ENCODE data around the gene OMD. TPM values are rescaled to one million over a fixed set of nuclear protein-coding genes. Genes with fewer than 3 reads are reported as not detected.

Gene OMD
- total RNA-seq, 2 experiments from 2014 or later = not detected

- Histone ChIP-seq H4K20me1 (ENCODE audit: insufficient read depth, low read length) (no peaks in the 10 kb centered on the region), H3K4me3 (ENCODE audit: low read depth, low read length, poor library complexity, severe bottlenecking) (no peak overlapping the region), H3K9me3 (ENCODE audit: low read length) (no peaks in the 10 kb centered on the region), H3K36me3 (ENCODE audit: insufficient read depth, low read length) (no peaks in the 10 kb centered on the region), H3K9me2 (ENCODE audit: insufficient read depth, low read length) (no peaks in the 10 kb centered on the region), H3K4me2 (ENCODE audit: low read length) (no peak overlapping the region), H3K27ac (ENCODE audit: low read depth, low read length, poor library complexity, severe bottlenecking) (no peak overlapping the region), H3K79me2 (ENCODE audit: insufficient read depth, low read depth, low read length) (no peaks in the 10 kb centered on the region), H3K4me1 (ENCODE audit: insufficient read depth, low read length, poor library complexity, severe bottlenecking) (no peaks in the 10 kb centered on the region), H2AFZ (ENCODE audit: low read length) (no peak overlapping the region)
- ChIA-PET CTCF (ENCODE audit: unreplicated experiment) (no interaction called here), POLR2A (interaction anchor here (0.6 to 0.9 kb wide), 3 partner anchors 9 to 213 kb away, joined by 3 read pairs; no protein-coding TSS in a partner anchor)
- no peak for DNase-seq (ENCODE audit: low spot score)
- no peak for TF ChIP-seq CTCF (conservative IDR thresholded peaks at IDR 0.05; ENCODE audit: low read length)
- TF ChIP-seq EZH2phosphoT487 (IDR thresholded peaks at IDR 0.05; ENCODE audit: borderline replicate concordance, low read depth, low read length) = no peak
- no TSS peak for BruUV-seq (replicated peaks)
- intact Hi-C loops (cut with micrococcal nuclease; ENCODE audit: unreplicated experiment) = no loop called here
Measured at GRCh38 chr9:92444841-92445240, 20.6 kb upstream of the OMD start.

- Histone ChIP-seq H2AFZ (ENCODE audit: low read length) (no peak overlapping the region), H3K9me2 (ENCODE audit: insufficient read depth, low read length) (no peaks in the 10 kb centered on the region), H3K4me2 (ENCODE audit: low read length) (no peak overlapping the region), H4K20me1 (ENCODE audit: insufficient read depth, low read length) (no peaks in the 10 kb centered on the region), H3K27ac (ENCODE audit: low read depth, low read length, poor library complexity, severe bottlenecking) (no peak overlapping the region), H3K36me3 (ENCODE audit: insufficient read depth, low read length) (no peaks in the 10 kb centered on the region), H3K4me1 (ENCODE audit: insufficient read depth, low read length, poor library complexity, severe bottlenecking) (no peaks in the 10 kb centered on the region), H3K4me3 (ENCODE audit: low read depth, low read length, poor library complexity, severe bottlenecking) (no peak overlapping the region), H3K9me3 (ENCODE audit: low read length) (no peaks in the 10 kb centered on the region), H3K79me2 (ENCODE audit: insufficient read depth, low read depth, low read length) (no peaks in the 10 kb centered on the region)
- no peak for DNase-seq (ENCODE audit: low spot score)
- ChIA-PET CTCF (ENCODE audit: unreplicated experiment) (no interaction called here), POLR2A (no interaction called here)
- BruUV-seq (replicated peaks) = no TSS peak
- intact Hi-C loops (cut with micrococcal nuclease; ENCODE audit: unreplicated experiment) = no loop called here
- TF ChIP-seq CTCF (conservative IDR thresholded peaks at IDR 0.05; ENCODE audit: low read length) (no peak), EZH2phosphoT487 (IDR thresholded peaks at IDR 0.05; ENCODE audit: borderline replicate concordance, low read depth, low read length) (no peak)
Measured at GRCh38 chr9:92440751-92441046, 16.4 kb upstream of the OMD start.

GRCh38 chr9:92439921-92440750, 15.9 kb upstream of the OMD start:
- no peak overlapping the region for H2AFZ ChIP-seq (ENCODE audit: low read length)
- CTCF ChIA-PET (ENCODE audit: unreplicated experiment) = no interaction called here
- no peak overlapping the region for H3K4me3 ChIP-seq (ENCODE audit: low read depth, low read length, poor library complexity, severe bottlenecking)
- TF ChIP-seq EZH2phosphoT487 (IDR thresholded peaks at IDR 0.05; ENCODE audit: borderline replicate concordance, low read depth, low read length) = no peak
- TF ChIP-seq CTCF (conservative IDR thresholded peaks at IDR 0.05; ENCODE audit: low read length) = no peak
- POLR2A ChIA-PET = interaction anchor here (1.1 kb wide), 1 partner anchor 55 kb away, joined by 3 read pairs; no protein-coding TSS in a partner anchor
- H4K20me1 ChIP-seq (ENCODE audit: insufficient read depth, low read length) = no peaks in the 10 kb centered on the region
- no peaks in the 10 kb centered on the region for H3K9me2 ChIP-seq (ENCODE audit: insufficient read depth, low read length)
- no peaks in the 10 kb centered on the region for H3K79me2 ChIP-seq (ENCODE audit: insufficient read depth, low read depth, low read length)
- no peak overlapping the region for H3K4me2 ChIP-seq (ENCODE audit: low read length)
- H3K9me3 ChIP-seq (ENCODE audit: low read length) = no peaks in the 10 kb centered on the region
- H3K27ac ChIP-seq (ENCODE audit: low read depth, low read length, poor library complexity, severe bottlenecking) = no peak overlapping the region
- H3K4me1 ChIP-seq (ENCODE audit: insufficient read depth, low read length, poor library complexity, severe bottlenecking) = no peaks in the 10 kb centered on the region
- intact Hi-C loops (cut with micrococcal nuclease; ENCODE audit: unreplicated experiment) = loop anchor here (5.0 kb wide), 1 partner anchor 298 kb away; no protein-coding TSS in a partner anchor
- no TSS peak for BruUV-seq (replicated peaks)
- no peak for DNase-seq (ENCODE audit: low spot score)
- H3K36me3 ChIP-seq (ENCODE audit: insufficient read depth, low read length) = no peaks in the 10 kb centered on the region

Data from OCI-LY7 (cell line).